GM21390 (cell line): ENCODE data around the gene CCDC149.

Source experiments
- ATAC-seq: cut with Tn5 transposase; IDR thresholded peaks from one replicate; pipeline ENCODE4 v1.9.1; 2021; ENCODE audit not compliant: unreplicated experiment

The CCDC149 gene

GRCh38 chr4:24780936-24781495, 131.8 kb downstream of the CCDC149 start:
- no peak for ATAC-seq

DNA sequence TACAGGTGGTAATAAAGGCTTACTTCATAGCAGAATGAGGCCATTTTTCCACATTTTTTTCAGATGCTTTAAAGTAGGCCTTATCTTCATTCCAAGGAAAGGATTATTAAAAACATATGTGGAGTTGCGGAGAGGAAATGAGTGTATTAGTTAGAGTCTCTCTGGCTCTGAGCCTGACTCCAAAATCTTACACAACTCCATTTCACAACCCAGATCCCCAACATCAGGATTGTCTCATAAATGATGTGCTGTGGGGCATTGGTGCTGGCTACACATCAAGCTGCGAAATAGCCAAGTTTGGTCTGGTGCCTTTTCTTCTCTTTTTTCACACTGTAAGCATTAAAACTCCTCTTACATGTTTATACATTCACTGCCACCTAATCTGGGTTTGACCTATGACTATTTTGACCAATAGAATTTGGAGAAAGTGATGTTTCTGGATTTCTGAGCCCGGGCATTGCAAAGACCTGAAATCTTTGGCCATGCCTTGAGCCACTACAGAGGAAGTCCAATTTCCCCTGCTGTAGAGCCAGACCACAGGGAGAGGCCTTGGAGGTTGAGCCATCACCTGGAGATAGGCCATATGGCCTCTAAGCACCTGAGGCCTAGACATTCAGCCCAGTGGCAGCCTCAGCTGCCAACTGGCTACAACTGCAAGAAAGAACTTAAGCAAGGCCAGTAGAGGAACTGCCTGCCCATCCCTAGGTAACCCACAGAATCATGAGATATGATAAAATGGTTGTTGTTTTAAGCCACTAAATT, 134.2 kb downstream of the CCDC149 start:
- no peak for ATAC-seq

GRCh38 chr4:24777536-24778463, 135.0 kb downstream of the CCDC149 start:
- no peak for ATAC-seq

DNA sequence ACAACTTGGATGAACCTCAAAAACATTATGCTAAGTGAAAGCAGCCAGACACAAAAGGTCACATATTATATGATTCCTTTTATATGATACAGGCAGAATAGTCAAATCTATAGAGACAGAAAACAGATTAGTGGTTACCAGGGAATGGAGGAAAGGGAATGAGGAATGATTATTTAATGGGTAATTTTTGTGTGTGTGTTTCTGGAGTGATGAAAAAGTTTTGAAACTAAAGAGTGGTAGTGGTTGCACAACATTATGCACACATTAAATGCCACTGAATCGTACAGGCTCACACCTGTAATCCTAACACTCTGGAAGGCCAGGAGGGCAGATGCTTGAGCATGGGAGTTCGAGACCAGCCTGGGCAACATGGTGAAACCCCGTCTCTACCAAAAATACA, 137.1 kb downstream of the CCDC149 start:
- ATAC-seq = no peak

DNA sequence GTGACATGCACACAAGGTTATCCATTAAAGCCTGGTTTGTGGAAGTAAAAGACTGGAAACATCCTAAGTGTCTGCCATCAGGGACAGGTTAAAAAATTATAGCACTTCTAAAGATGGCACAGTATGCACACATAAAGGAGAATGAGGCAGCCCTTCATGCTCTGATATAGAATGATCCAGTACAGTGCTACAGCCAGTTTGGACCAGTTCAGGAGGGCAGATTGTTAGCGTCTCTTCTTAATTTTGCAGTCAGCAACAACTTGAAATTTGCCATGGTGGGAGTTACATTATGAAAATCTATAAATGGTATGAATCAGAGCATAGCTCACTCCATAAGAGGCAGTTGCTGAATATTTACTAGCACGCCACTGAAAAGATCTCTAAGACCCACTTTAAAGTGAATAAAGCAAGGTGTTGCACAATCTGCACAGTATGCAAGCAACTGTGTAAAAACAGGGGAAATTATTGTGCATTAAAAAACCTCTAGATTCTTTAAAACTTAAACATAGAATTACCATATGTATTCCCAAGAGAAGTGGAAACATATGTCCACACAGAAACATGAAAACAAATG, 137.7 kb downstream of the CCDC149 start:
- ATAC-seq = no peak

DNA sequence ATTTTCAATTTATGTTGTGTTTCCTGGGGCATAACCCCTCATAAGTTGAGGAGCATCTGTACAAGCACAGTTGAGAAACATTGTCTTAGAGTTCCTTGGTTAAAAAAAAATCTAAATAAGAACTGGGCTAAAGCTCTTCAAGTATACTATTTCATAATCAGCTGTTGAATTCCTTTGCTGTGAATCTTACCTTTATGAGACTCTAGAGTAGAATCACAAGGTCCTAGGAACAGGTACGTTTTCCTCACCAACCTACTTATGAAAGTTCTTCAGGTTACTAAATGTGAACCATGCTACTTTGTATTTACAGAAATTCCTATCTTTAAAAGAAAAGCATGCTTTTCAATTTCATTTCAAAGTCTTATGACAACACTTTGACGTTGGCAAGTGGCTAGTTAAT, 138.4 kb downstream of the CCDC149 start:
- no peak for ATAC-seq

DNA sequence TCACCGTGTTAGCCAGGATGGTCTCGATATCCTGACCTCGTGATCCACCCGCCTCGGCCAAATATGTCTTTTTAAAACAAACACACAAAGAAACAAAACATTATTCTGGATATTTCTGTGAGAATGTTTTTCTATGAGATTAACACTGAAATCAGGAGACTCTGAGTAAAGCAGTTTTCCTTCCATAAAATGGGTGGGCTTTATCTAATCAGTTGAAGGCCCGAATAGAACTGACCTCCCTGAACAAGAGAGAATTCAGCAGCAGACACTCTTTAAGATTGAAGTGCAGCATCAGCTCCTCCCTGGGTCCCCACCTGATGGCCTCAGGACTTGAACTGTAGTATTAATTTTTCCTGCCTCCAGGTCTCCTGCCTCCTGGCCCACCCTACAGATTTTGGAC, 139.9 kb downstream of the CCDC149 start:
- no peak for ATAC-seq

DNA sequence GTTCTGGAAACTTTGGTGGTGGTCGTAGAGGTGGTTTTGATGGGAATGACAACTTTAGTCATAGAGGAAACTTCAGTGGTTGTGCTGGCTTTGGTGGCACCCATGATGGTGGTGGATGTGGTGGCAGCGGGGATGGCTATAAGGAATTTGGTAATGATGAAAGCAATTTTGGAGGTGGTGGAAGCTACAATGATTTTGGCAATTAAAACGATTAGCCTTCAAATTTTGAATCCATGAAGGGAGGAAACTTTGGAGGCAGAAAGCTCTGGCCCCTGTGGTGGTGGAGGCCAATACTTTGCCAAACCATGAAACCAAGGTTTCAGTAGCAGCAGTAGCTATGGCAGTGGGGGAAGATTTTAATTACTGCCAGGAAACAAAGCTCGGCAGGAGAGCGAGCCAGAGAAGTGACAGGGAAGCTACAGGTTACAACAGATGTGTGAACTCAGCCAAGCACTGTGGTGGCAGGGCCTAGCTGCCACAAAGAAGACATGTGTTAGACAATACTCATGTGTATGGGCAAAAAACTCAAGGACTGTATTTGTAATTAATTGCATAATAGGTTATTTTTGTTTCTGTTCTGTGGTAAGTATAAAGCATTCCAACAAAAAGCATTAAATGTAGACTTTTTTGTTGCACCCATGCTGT, 140.7 kb downstream of the CCDC149 start:
- ATAC-seq = no peak

GRCh38 chr4:24771241-24771640, 141.6 kb downstream of the CCDC149 start:
- no peak for ATAC-seq

DNA sequence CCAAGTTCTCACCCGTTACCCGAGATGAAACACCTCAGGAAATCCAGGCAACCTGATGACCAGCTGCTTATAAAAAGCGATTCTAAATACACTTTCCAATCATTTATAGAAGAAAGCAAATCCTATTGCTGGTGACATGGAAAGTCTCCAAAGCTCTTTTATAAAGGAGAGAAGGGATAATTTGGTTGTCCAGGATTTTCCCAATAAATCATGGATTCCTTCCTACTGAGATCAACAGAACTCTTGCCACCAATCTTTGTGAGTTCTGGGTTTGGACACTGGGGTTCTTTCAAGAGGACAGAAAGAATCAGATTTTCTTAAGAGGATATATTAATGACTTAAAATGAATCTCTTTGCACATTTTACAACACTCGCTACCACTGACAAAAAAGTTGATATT, 142.2 kb downstream of the CCDC149 start:
- ATAC-seq = no peak

- ATAC-seq = peak; percentile 66
These were observed 142.7 kb downstream of the CCDC149 start for GRCh38 chr4:24770032-24770584.

DNA sequence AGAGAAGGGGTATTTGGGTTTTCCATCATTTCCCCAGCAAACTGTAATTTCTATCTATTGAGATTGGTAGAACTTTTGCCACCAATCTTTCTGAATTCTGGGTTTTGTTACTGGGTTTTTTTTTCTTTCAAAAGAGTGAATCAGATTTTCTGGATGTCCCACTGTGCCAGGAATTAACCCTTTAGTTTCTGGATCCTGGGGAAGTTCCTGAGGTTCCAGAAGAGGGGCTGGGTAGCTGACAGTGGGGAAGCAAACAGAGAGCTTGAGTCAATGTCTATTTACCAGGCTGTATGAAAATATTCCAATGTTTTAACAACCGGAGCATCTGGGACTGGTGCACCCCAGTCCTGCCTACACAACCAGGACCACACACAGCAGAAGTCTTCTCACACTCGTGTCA, 143.3 kb downstream of the CCDC149 start:
- ATAC-seq = peak; percentile 5

- peak; percentile 72 for ATAC-seq
These were observed 144.2 kb downstream of the CCDC149 start for GRCh38 chr4:24768604-24769003.

DNA sequence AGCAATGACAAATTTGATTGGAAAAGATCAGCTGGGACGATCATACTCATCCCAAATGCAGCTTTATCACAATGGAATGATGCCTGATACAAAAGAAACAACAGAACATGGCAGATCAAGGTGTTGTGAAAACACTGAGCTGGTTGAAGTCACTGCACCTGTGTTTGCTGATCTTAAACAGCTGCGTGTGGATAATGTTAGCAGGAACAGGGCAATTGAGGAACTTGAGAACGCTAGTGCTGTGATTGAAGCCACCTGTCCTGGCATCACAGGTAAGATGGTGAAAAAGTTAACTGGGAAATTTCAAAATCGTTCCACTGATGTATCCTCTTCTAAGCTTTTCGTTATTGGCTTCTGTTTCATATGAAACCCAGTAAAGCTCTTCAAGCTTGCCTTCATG, 144.8 kb downstream of the CCDC149 start:
- peak; percentile 3 for ATAC-seq

DNA sequence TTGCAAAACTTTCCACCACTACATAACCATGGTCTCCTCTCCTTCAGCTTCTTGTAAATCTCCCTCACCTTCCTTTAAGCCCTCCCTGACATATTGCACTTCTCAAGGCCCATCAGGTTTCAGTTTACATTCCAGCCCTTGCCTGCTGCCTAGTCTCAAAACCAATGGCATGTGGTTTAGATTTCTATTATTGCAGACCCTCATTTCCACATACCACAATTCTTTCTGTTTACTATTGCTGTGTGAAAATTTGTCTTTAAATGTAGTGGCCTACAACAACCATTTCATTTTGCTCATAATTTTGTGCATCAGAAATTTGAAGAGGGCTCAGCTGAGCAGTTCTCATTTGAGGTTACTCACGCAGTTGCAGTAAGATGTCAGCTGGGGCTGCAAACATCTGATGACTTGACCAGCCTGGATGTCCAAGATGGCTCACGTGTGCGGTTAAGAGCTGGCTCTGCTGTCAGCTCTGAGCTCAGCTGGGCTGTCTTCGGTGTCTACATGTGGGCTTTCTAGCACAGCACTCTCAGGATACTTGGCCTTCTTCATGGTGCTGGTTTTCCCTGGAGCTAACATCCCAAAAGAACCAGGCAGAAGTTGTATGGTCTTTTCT, 147.4 kb downstream of the CCDC149 start:
- ATAC-seq = no peak

GRCh38 chr4:24764345-24764744, 148.5 kb downstream of the CCDC149 start:
- ATAC-seq = no peak

- no peak for ATAC-seq
These were observed 149.1 kb downstream of the CCDC149 start for GRCh38 chr4:24763631-24764297.
